Measurements from ENCODE around the gene ZRANB3. TPM values are rescaled to one million over a fixed set of nuclear protein-coding genes. Genes with fewer than 3 reads are reported as not detected.

Gene ZRANB3
- total RNA-seq, 1 experiment from 2014 or later: 11.3 TPM

DNA sequence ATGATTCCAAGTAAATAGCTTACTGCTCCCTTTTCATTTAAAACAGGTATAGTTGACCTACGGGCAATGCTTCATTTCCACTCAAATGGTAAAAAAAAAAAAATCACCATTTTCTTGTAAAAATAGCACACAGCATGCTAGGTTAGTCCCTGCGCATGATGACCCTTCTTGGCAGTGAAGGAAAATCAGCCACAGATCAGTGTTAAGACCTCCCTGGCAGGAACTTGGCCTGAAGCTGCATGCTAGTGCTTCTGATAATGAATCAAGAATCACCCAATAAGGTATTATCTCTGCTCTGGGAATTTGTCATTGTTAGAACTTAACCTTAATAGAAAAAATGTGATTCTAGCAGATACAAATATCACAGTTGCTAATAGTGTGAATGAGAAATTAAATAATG is 312.6 kb downstream of the ZRANB3 start:
- no peaks in the 10 kb centered on the region for H4K20me1 ChIP-seq (ENCODE audit: insufficient read depth)
- CTCF ChIA-PET: no interaction called here
- BruUV-seq (replicated peaks): no TSS peak

DNA sequence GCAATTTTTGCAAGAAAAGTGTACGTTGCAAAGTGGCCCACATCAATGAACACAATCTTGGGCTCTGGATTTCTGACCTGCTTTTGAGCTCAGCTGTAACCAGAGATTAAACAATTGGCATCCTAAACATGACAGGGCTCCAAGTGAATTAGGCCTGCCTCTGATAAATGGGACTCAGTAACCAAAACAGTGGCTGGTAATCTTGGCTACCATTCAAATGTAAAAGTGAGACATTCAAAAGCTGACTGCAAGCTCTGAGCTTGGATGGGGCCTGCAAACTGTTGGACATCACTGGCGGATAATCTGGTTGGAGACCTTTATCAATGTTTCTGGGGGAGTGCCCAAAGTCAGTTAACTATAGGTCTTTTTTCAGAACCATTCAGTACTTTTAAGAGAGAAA is 318.3 kb downstream of the ZRANB3 start:
- no peak overlapping the region for H3K27ac ChIP-seq
- no peak overlapping the region for H3K4me3 ChIP-seq
- no TSS peak for BruUV-seq (replicated peaks)
- H3K79me2 ChIP-seq (ENCODE audit: low read depth): no peaks in the 10 kb centered on the region
- no peaks in the 10 kb centered on the region for H3F3A ChIP-seq (ENCODE audit: insufficient read depth, low read depth)
- no peak overlapping the region for H2AFZ ChIP-seq
- ChIA-PET CTCF (interaction anchor here (0.6 kb wide), 1 partner anchor 130 kb away, joined by 11 read pairs; no protein-coding TSS in a partner anchor), POLR2A (ENCODE audit: unreplicated experiment) (no interaction called here)
- H3K4me2 ChIP-seq: no peak overlapping the region
- no peaks in the 10 kb centered on the region for H3K9me3 ChIP-seq (ENCODE audit: insufficient read depth, low read depth)
- TF ChIP-seq EZH2 (IDR thresholded peaks at IDR 0.05; ENCODE audit: low read depth) (no peak), CTCF (conservative IDR thresholded peaks at IDR 0.05) (no peak)
- no peaks in the 10 kb centered on the region for H4K20me1 ChIP-seq (ENCODE audit: insufficient read depth)
- H3K36me3 ChIP-seq (ENCODE audit: low read depth): no peaks in the 10 kb centered on the region
- H3K9me2 ChIP-seq (ENCODE audit: insufficient read depth): no peaks in the 10 kb centered on the region
- no peak for DNase-seq
- no peaks in the 10 kb centered on the region for H3K4me1 ChIP-seq (replicated peaks; ENCODE audit: insufficient read depth)
- intact Hi-C loops (cut with micrococcal nuclease; ENCODE audit: unreplicated experiment): no loop called here
- H3K27me3 ChIP-seq (ENCODE audit: insufficient read depth, low read depth): no peaks in the 10 kb centered on the region

More for the DNA sequence above, 312.6 kb downstream of the ZRANB3 start:
- Histone ChIP-seq H3K9me2 (ENCODE audit: insufficient read depth) (no peaks in the 10 kb centered on the region), H3K79me2 (ENCODE audit: low read depth) (no peaks in the 10 kb centered on the region), H3K9me3 (ENCODE audit: insufficient read depth, low read depth) (no peaks in the 10 kb centered on the region), H3K27me3 (ENCODE audit: insufficient read depth, low read depth) (no peaks in the 10 kb centered on the region), H3F3A (ENCODE audit: insufficient read depth, low read depth) (no peaks in the 10 kb centered on the region), H3K4me2 (no peak overlapping the region), H3K4me1 (replicated peaks; ENCODE audit: insufficient read depth) (0 out of 2 replicates have a peak, but pooled peaks cover 3% of the 10 kb centered on the region), H2AFZ (no peak overlapping the region), H3K27ac (no peak overlapping the region), H3K4me3 (no peak overlapping the region), H3K36me3 (ENCODE audit: low read depth) (no peaks in the 10 kb centered on the region)
- intact Hi-C loops (cut with micrococcal nuclease; ENCODE audit: unreplicated experiment): no loop called here
- TF ChIP-seq CTCF (conservative IDR thresholded peaks at IDR 0.05) (no peak), EZH2 (IDR thresholded peaks at IDR 0.05; ENCODE audit: low read depth) (no peak)
- POLR2A ChIA-PET (ENCODE audit: unreplicated experiment): no interaction called here
- DNase-seq: no peak

GRCh38 chr2:135208016-135208415 is 323.0 kb downstream of the ZRANB3 start:
- H3K9me3 ChIP-seq (ENCODE audit: insufficient read depth, low read depth): no peaks in the 10 kb centered on the region
- H3K4me1 ChIP-seq (replicated peaks; ENCODE audit: insufficient read depth): no peaks in the 10 kb centered on the region
- no peak for TF ChIP-seq CTCF (conservative IDR thresholded peaks at IDR 0.05)
- no peak for TF ChIP-seq EZH2 (IDR thresholded peaks at IDR 0.05; ENCODE audit: low read depth)
- no peak for DNase-seq
- H3K36me3 ChIP-seq (ENCODE audit: low read depth): no peaks in the 10 kb centered on the region
- no peak overlapping the region for H3K4me2 ChIP-seq
- no peaks in the 10 kb centered on the region for H3K27me3 ChIP-seq (ENCODE audit: insufficient read depth, low read depth)
- no peaks in the 10 kb centered on the region for H3F3A ChIP-seq (ENCODE audit: insufficient read depth, low read depth)
- no peak overlapping the region for H3K27ac ChIP-seq
- H4K20me1 ChIP-seq (ENCODE audit: insufficient read depth): no peaks in the 10 kb centered on the region
- BruUV-seq (replicated peaks): no TSS peak
- intact Hi-C loops (cut with micrococcal nuclease; ENCODE audit: unreplicated experiment): no loop called here
- POLR2A ChIA-PET (ENCODE audit: unreplicated experiment): no interaction called here
- no peaks in the 10 kb centered on the region for H3K79me2 ChIP-seq (ENCODE audit: low read depth)
- CTCF ChIA-PET: no interaction called here
- no peak overlapping the region for H2AFZ ChIP-seq
- no peak overlapping the region for H3K4me3 ChIP-seq
- H3K9me2 ChIP-seq (ENCODE audit: insufficient read depth): no peaks in the 10 kb centered on the region
